GM23338 (cell line): Measurements from ENCODE around the gene OASL. TPM values are rescaled to one million over a fixed set of nuclear protein-coding genes. Genes with fewer than 3 reads are reported as not detected.

ENCODE experiments used
- ATAC-seq: fragments of 200-7000 bp; cut with Tn5 transposase; 3 replicates; pipeline ENCODE4 v1.9.1; 2020
- DNase-seq: peaks from one replicate; pipeline ENCODE4 v3.0.0-alpha.2; 2015; ENCODE audit warnings: low spot score
- H2AFZ ChIP-seq: fragments of 200-600 bp; sonication (generic); 2 replicates; pipeline ENCODE4 v1.8.0; 2016; ENCODE audit warnings: antibody characterized with exemption, mild to moderate bottlenecking, moderate library complexity
- H3F3A ChIP-seq: fragments of 200-600 bp; sonication (generic); replicated peaks from 2 replicates; pipeline ENCODE4 v1.8.0; 2017; ENCODE audit warnings: antibody characterized with exemption, mixed run types, low read depth
- H3K27ac ChIP-seq: fragments of 200-600 bp; sonication (generic); 2 replicates; pipeline ENCODE4 v1.6.1; 2016; ENCODE audit warnings: low read depth
- H3K27me3 ChIP-seq: fragments of 200-600 bp; sonication (generic); 2 replicates; pipeline ENCODE4 v1.8.0; 2016; ENCODE audit warnings: mild to moderate bottlenecking, mixed run types, moderate library complexity; ENCODE audit not compliant: insufficient read depth
- H3K36me3 ChIP-seq: fragments of 200-600 bp; sonication (generic); 2 replicates; pipeline ENCODE4 v1.8.0; 2016; ENCODE audit warnings: mild to moderate bottlenecking; ENCODE audit not compliant: insufficient read depth
- H3K4me1 ChIP-seq: fragments of 200-600 bp; sonication (generic); 2 replicates; pipeline ENCODE4 v1.8.0; 2016; ENCODE audit warnings: mild to moderate bottlenecking, moderate library complexity; ENCODE audit not compliant: insufficient read depth
- H3K4me2 ChIP-seq: fragments of 200-600 bp; sonication (generic); 2 replicates; pipeline ENCODE4 v1.7.1; 2017; ENCODE audit warnings: mixed run types
- H3K4me3 ChIP-seq: fragments of 200-600 bp; sonication (generic); 2 replicates; pipeline ENCODE4 v1.6.1; 2016; ENCODE audit warnings: mixed run types
- H3K79me2 ChIP-seq: fragments of 200-600 bp; sonication (generic); replicated peaks from 2 replicates; pipeline ENCODE4 v1.8.0; 2017; ENCODE audit warnings: mild to moderate bottlenecking; ENCODE audit not compliant: insufficient read depth
- H3K9me2 ChIP-seq: fragments of 200-600 bp; sonication (generic); 2 replicates; pipeline ENCODE4 v1.8.0; 2017; ENCODE audit not compliant: insufficient read depth
- H4K20me1 ChIP-seq: fragments of 200-600 bp; sonication (generic); replicated peaks from 2 replicates; pipeline ENCODE4 v1.8.0; 2017; ENCODE audit warnings: mild to moderate bottlenecking; ENCODE audit not compliant: insufficient read depth
- H3K27ac Mint-ChIP-seq: 2 replicates; pipeline ENCODE4 v1.8.0; 2020; ENCODE audit warnings: inconsistent platforms, mild to moderate bottlenecking, moderate library complexity, mixed read lengths
- H3K27me3 Mint-ChIP-seq: 3 replicates; pipeline ENCODE4 v1.8.0; 2022; ENCODE audit warnings: low read depth, mild to moderate bottlenecking, moderate library complexity, mixed read lengths, inconsistent platforms; ENCODE audit not compliant: insufficient read depth, poor library complexity
- H3K36me3 Mint-ChIP-seq: 3 replicates; pipeline ENCODE4 v1.8.0; 2021; ENCODE audit warnings: low read depth, mild to moderate bottlenecking, inconsistent platforms, moderate library complexity, mixed read lengths
- H3K4me1 Mint-ChIP-seq: 3 replicates; pipeline ENCODE4 v1.8.0; 2020; ENCODE audit warnings: mild to moderate bottlenecking, inconsistent platforms, mixed read lengths
- H3K4me3 Mint-ChIP-seq: 3 replicates; pipeline ENCODE4 v1.8.0; 2021; ENCODE audit warnings: moderate library complexity, mild to moderate bottlenecking, inconsistent platforms, mixed read lengths
- H3K9me3 Mint-ChIP-seq: 3 replicates; pipeline ENCODE4 v1.8.0; 2020; ENCODE audit warnings: moderate library complexity, mild to moderate bottlenecking, inconsistent platforms, mixed read lengths
- EZH2 ChIP-seq: fragments of 200-600 bp; sonication (generic); IDR thresholded peaks from one replicate; pipeline ENCODE4 v1.8.0; 2017; ENCODE audit warnings: antibody characterized with exemption, mild to moderate bottlenecking, low read depth; ENCODE audit not compliant: unreplicated experiment
- EZH2phosphoT487 ChIP-seq: fragments of 200-600 bp; sonication (generic); IDR thresholded peaks from one replicate; pipeline ENCODE4 v1.8.1; 2018; ENCODE audit warnings: antibody characterized with exemption; ENCODE audit not compliant: unreplicated experiment
- JUNB ChIP-seq: IDR thresholded peaks from one replicate; pipeline ENCODE4 v1.6.1; 2016; ENCODE audit warnings: antibody characterized with exemption; ENCODE audit not compliant: unreplicated experiment
- POLR2AphosphoS5 ChIP-seq: IDR thresholded peaks from 2 replicates; pipeline ENCODE4 v1.6.1; 2016; ENCODE audit warnings: antibody characterized with exemption, low read depth
- REST ChIP-seq: IDR thresholded peaks from one replicate; pipeline ENCODE4 v1.6.1; 2018; ENCODE audit warnings: antibody characterized with exemption; ENCODE audit not compliant: unreplicated experiment
- STAT1 ChIP-seq: IDR thresholded peaks from one replicate; pipeline ENCODE4 v1.6.1; 2016; ENCODE audit warnings: antibody characterized with exemption; ENCODE audit not compliant: unreplicated experiment
- ZNF114 ChIP-seq: fragments of 250-450 bp; sonication (Bioruptor Pico); IDR thresholded peaks from 2 replicates; pipeline ENCODE4 v1.5.0; 2020; ENCODE audit warnings: mild to moderate bottlenecking, moderate library complexity
- ZNF462 ChIP-seq: fragments of 250-450 bp; sonication (Bioruptor Pico); IDR thresholded peaks from 2 replicates; pipeline ENCODE4 v1.5.0; 2020; ENCODE audit warnings: mild to moderate bottlenecking, moderate library complexity
- polyA plus RNA-seq: library from polyadenylated mRNA; unstranded; fragments of >200 nt; fragmentation: Nextera tagmentation; extraction: Ambion mirVana; gene quantifications from 2 replicates; pipeline ENCODE4 v1.2.1, GENCODE V29; 2016
- total RNA-seq: library from RNA; depleted of rRNA; stranded (reverse); fragments of >200 nt; shearing (Covaris generic); gene quantifications from 2 replicates; pipeline ENCODE4 v1.2.3, GENCODE V29; 2014

Gene OASL
- total and polyA plus RNA-seq, 2 experiments from 2014 or later, result not detected

DNA sequence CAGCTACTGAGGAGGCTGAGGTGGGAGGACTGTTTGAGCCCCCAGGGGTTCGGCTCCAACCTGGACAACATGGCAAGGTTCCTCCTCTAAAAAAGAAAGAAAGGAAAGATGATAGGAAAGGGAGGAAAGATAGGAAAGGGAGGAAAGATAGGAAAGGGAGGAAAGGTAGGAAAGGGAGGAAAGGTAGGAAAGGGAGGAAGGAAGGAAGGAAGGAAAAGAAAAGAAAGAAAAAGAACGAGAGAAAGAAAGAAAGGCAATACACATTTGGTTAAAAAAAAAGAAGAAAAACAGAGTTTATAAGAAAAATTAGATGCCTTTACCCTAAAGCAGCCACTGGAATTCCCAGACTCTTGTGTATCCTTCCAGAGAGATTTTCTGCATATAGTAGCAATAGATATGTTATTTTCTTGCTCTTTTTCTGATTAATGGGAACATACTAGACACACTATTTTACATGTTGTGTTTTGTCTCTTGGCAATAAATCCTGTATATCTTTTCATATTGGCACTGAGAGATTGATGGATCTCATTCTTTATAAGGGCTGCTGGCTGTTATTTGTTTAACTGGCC lies 48.5 kb downstream of the OASL start:
- Mint-ChIP-seq H3K9me3 (0 out of 3 replicates have a peak, but pooled peaks cover 4% of the 10 kb centered on the region), H3K4me3 (no peak overlapping the region), H3K36me3 (no peaks in the 10 kb centered on the region; the same call in 2 of the 3 replicates), H3K27ac (no peak overlapping the region), H3K27me3 (peaks cover 4% of the 10 kb centered on the region), H3K4me1 (no peaks in the 10 kb centered on the region)
- H3K9me2 ChIP-seq, result no peaks in the 10 kb centered on the region
- H3K4me3 ChIP-seq, result no peak overlapping the region
- DNase-seq (no peak), ATAC-seq (no peak)
- no peaks in the 10 kb centered on the region for H3K79me2 ChIP-seq
- H3F3A ChIP-seq, result no peaks in the 10 kb centered on the region
- no peaks in the 10 kb centered on the region for H4K20me1 ChIP-seq
- no peak overlapping the region for H3K27ac ChIP-seq
- H3K4me2 ChIP-seq, result no peak overlapping the region
- no peaks in the 10 kb centered on the region for H3K4me1 ChIP-seq
- H2AFZ ChIP-seq, result no peak overlapping the region
- no peaks in the 10 kb centered on the region for H3K36me3 ChIP-seq
- no peak for TF ChIP-seq POLR2AphosphoS5
- H3K27me3 ChIP-seq, result no peaks in the 10 kb centered on the region

DNA sequence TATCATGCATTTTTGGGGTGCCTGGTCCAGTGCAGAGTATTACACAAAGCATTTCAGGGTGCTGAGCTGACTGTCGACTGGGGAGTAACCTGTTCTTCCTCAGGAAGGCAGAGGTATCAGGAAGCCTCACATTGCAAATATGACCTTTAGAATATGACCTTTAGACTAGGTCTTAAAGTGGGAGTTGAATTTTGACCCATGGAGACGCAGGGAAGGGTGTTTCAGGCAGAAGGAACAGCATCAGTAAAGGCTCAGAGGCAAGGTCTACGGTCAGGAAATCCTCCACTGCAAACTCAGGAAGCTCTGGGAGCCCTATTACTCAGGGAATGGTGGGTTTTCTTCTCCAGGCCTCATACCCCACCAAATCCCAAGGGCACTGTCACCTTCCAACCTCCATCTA lies 49.4 kb downstream of the OASL start:
- Mint-ChIP-seq H3K4me3 (no peak overlapping the region), H3K27me3 (peaks cover 4% of the 10 kb centered on the region), H3K9me3 (0 out of 3 replicates have a peak, but pooled peaks cover 4% of the 10 kb centered on the region), H3K4me1 (no peaks in the 10 kb centered on the region), H3K27ac (no peak overlapping the region), H3K36me3 (no peaks in the 10 kb centered on the region)
- no peaks in the 10 kb centered on the region for H3K27me3 ChIP-seq
- no peak overlapping the region for H3K4me3 ChIP-seq
- H3K4me1 ChIP-seq, result no peaks in the 10 kb centered on the region
- no peaks in the 10 kb centered on the region for H3F3A ChIP-seq
- H3K36me3 ChIP-seq, result no peaks in the 10 kb centered on the region
- ATAC-seq (no peak), DNase-seq (no peak)
- no peaks in the 10 kb centered on the region for H3K9me2 ChIP-seq
- no peaks in the 10 kb centered on the region for H3K79me2 ChIP-seq
- no peaks in the 10 kb centered on the region for H4K20me1 ChIP-seq
- H3K27ac ChIP-seq, result no peak overlapping the region
- no peak for TF ChIP-seq EZH2
- TF ChIP-seq ZNF114, result no peak
- no peak for TF ChIP-seq REST
- no peak for TF ChIP-seq STAT1
- no peak for TF ChIP-seq POLR2AphosphoS5
- no peak for TF ChIP-seq EZH2phosphoT487
- no peak for TF ChIP-seq JUNB
- TF ChIP-seq ZNF462 (CRISPR knock-in tag), result no peak
- H2AFZ ChIP-seq, result no peak overlapping the region
- H3K4me2 ChIP-seq, result no peak overlapping the region
